CD4-positive, alpha-beta T cell (primary cell): ENCODE results near the gene ACADVL. TPM values are rescaled to one million over a fixed set of nuclear protein-coding genes. Genes with fewer than 3 reads are reported as not detected.

ENCODE experiments used
- ATAC-seq: fragments of 200-7000 bp; cut with Tn5 transposase; one replicate; pipeline ENCODE4 v1.10.0; 2022; ENCODE audit warnings: mild to moderate bottlenecking; ENCODE audit not compliant: poor library complexity
- CTCF ChIA-PET: fragments of 350-600 bp; sonication (Branson Sonifier 250); formaldehyde crosslinking; loops from one replicate; lab custom pipeline; 2021; ENCODE audit warnings: antibody characterized with exemption, inconsistent platforms; lab: Charles Lee
- POLR2A ChIA-PET: fragments of 350-600 bp; sonication (Branson Sonifier 250); formaldehyde crosslinking; loops from one replicate; lab custom pipeline; 2021; ENCODE audit warnings: antibody characterized with exemption, inconsistent platforms; lab: Charles Lee
- DNase-seq, 14 experiments: peaks; one replicate each; pipeline ENCODE4 v3.0.0-alpha.2; 2013 to 2020; ENCODE audit warnings: mixed read lengths in 2 of 14
- H3K27ac ChIP-seq, 2 donors: one replicate each; pipeline versions ENCODE4 v1.5.1 to v1.7.0; 2013; ENCODE audit warnings: low read length in 2 of 2, low read depth in 1 of 2, mild to moderate bottlenecking in 1 of 2
- H3K27me3 ChIP-seq, 2 experiments: 1 replicate in 1 of 2; 2 replicates in 1 of 2; pipeline versions ENCODE4 v1.6.1 to v1.7.0; 2013; ENCODE audit warnings: low read length in 2 of 2, control low read depth in 1 of 2, mild to moderate bottlenecking in 1 of 2, moderate library complexity in 1 of 2; ENCODE audit not compliant: insufficient read depth in 2 of 2, control insufficient read depth in 1 of 2
- H3K36me3 ChIP-seq: one replicate; pipeline ENCODE4 v1.6.1; 2013; ENCODE audit warnings: low read length, control low read depth; ENCODE audit not compliant: insufficient read depth
- H3K4me1 ChIP-seq: one replicate; pipeline ENCODE4 v1.6.1; 2013; ENCODE audit warnings: low read length, control low read depth; ENCODE audit not compliant: insufficient read depth
- H3K4me3 ChIP-seq: one replicate; pipeline ENCODE4 v1.5.1; 2013; ENCODE audit warnings: mild to moderate bottlenecking, low read length, moderate library complexity
- H3K9me3 ChIP-seq, 2 experiments: 1 replicate in 1 of 2; 2 replicates in 1 of 2; pipeline versions ENCODE4 v1.6.1 to v1.7.0; 2013; ENCODE audit warnings: low read length in 2 of 2, mild to moderate bottlenecking in 2 of 2, control low read depth in 1 of 2, moderate library complexity in 1 of 2; ENCODE audit not compliant: control insufficient read depth in 1 of 2, insufficient read depth in 1 of 2
- H3K27ac Mint-ChIP-seq: one replicate; pipeline ENCODE4 v1.8.0; 2020; ENCODE audit warnings: mixed read lengths
- H3K27me3 Mint-ChIP-seq: one replicate; pipeline ENCODE4 v1.8.0; 2021; ENCODE audit warnings: mixed read lengths
- H3K36me3 Mint-ChIP-seq: one replicate; pipeline ENCODE4 v1.8.0; 2021; ENCODE audit warnings: low read depth, mixed read lengths
- H3K4me1 Mint-ChIP-seq: one replicate; pipeline ENCODE4 v1.8.0; 2021; ENCODE audit warnings: low read depth, mixed read lengths
- H3K4me3 Mint-ChIP-seq: one replicate; pipeline ENCODE4 v1.8.0; 2020; ENCODE audit warnings: mild to moderate bottlenecking, mixed read lengths
- H3K9me3 Mint-ChIP-seq: one replicate; pipeline ENCODE4 v1.8.0; 2020; ENCODE audit warnings: mixed read lengths
- CTCF ChIP-seq: fragments of 200-600 bp; IDR thresholded peaks from one replicate; pipeline ENCODE4 v1.8.0; 2022; ENCODE audit warnings: antibody characterized with exemption, mild to moderate bottlenecking
- intact Hi-C, 2 experiments: fragments of 100-400 bp; cut with DNase I in 1 of 2; cut with micrococcal nuclease in 1 of 2; formaldehyde crosslinking; loops; one replicate each; pipeline versions ENCODE4 v1.15.1 to v1.9.0; 2023 to 2025; cut with DNase I, micrococcal nuclease
- total RNA-seq, 174 experiments: library from RNA in 2 of 174; stranded (reverse) in 2 of 174; gene quantifications; one replicate each; pipeline ENCODE4 v1.2.3 and lab custom pipeline; 2021 to 2026

Gene ACADVL
- total RNA-seq, 2 experiments from 2014 or later, result 237 to 257 TPM

GRCh38 chr17:7174603-7175326 lies 45.0 kb upstream of the ACADVL start:
- Mint-ChIP-seq H3K27ac (no peak overlapping the region), H3K9me3 (no peaks in the 10 kb centered on the region), H3K4me3 (no peak overlapping the region), H3K27me3 (no peaks in the 10 kb centered on the region), H3K4me1 (peaks cover 14% of the 10 kb centered on the region), H3K36me3 (no peaks in the 10 kb centered on the region)
- H3K27ac ChIP-seq, result no peak overlapping the region
- H3K27me3 ChIP-seq, result peaks cover 8 to 29% of the 10 kb centered on the region in 2 experiments
- ChIA-PET CTCF (no interaction called here), POLR2A (no interaction called here)
- peaks cover 4 to 9% of the 10 kb centered on the region in 2 experiments for H3K9me3 ChIP-seq
- intact Hi-C loops, result no loop called here
- peak overlapping the region; percentile 38 for H3K4me3 ChIP-seq
- DNase-seq (no peak), ATAC-seq (no peak)
- no peaks in the 10 kb centered on the region for H3K36me3 ChIP-seq
- H3K4me1 ChIP-seq, result peaks cover 30% of the 10 kb centered on the region
- no peak for TF ChIP-seq CTCF

GRCh38 chr17:7175330-7175733 lies 44.4 kb upstream of the ACADVL start:
- no peak for ATAC-seq
- peaks cover 8 to 29% of the 10 kb centered on the region in 2 experiments for H3K27me3 ChIP-seq
- H3K4me1 Mint-ChIP-seq, result peaks cover 14% of the 10 kb centered on the region

GRCh38 chr17:7176107-7176840 lies 43.5 kb upstream of the ACADVL start:
- Histone ChIP-seq H3K27ac (no peak overlapping the region), H3K4me3 (no peak overlapping the region), H3K36me3 (no peaks in the 10 kb centered on the region), H3K9me3 (no peaks in the 10 kb centered on the region), H3K27me3 (peaks cover 8 to 29% of the 10 kb centered on the region in 2 experiments), H3K4me1 (peaks cover 30% of the 10 kb centered on the region)
- no peak for DNase-seq
- ChIA-PET CTCF (interaction anchor here (1.4 to 1.5 kb wide), 2 partner anchors 39 to 45 kb away, joined by 7 to 8 read pairs; no protein-coding TSS in a partner anchor), POLR2A (no interaction called here)
- Mint-ChIP-seq H3K9me3 (no peaks in the 10 kb centered on the region), H3K4me1 (peaks cover 14% of the 10 kb centered on the region), H3K4me3 (no peak overlapping the region), H3K27ac (no peak overlapping the region), H3K36me3 (no peaks in the 10 kb centered on the region), H3K27me3 (no peaks in the 10 kb centered on the region)
- TF ChIP-seq CTCF, result no peak
- intact Hi-C loops, result loop anchor here in 1 of 2 experiments (2.0 kb wide), 1 partner anchor 129 kb away; no protein-coding TSS in a partner anchor
- ATAC-seq, result no peak

More at GRCh38 chr17:7175330-7175733, 44.4 kb upstream of the ACADVL start:
- TF ChIP-seq CTCF, result no peak
- no peaks in the 10 kb centered on the region for H3K36me3 Mint-ChIP-seq
- Histone ChIP-seq H3K9me3 (peaks cover under 1 to 4% of the 10 kb centered on the region in 2 experiments), H3K4me3 (no peak overlapping the region), H3K36me3 (no peaks in the 10 kb centered on the region), H3K4me1 (peaks cover 30% of the 10 kb centered on the region), H3K27ac (no peak overlapping the region)
- H3K4me3 Mint-ChIP-seq, result no peak overlapping the region
- ChIA-PET POLR2A (no interaction called here), CTCF (no interaction called here)
- H3K27me3 Mint-ChIP-seq, result no peaks in the 10 kb centered on the region
- DNase-seq, result no peak
- no peaks in the 10 kb centered on the region for H3K9me3 Mint-ChIP-seq
- intact Hi-C loops, result no loop called here
- H3K27ac Mint-ChIP-seq, result no peak overlapping the region
